ENCODE results near the gene LDLRAD3. TPM values are rescaled to one million over a fixed set of nuclear protein-coding genes. Genes with fewer than 3 reads are reported as not detected.

The LDLRAD3 gene
- total RNA-seq, 1 experiment from 2014 or later, result 15.3 TPM

DNA sequence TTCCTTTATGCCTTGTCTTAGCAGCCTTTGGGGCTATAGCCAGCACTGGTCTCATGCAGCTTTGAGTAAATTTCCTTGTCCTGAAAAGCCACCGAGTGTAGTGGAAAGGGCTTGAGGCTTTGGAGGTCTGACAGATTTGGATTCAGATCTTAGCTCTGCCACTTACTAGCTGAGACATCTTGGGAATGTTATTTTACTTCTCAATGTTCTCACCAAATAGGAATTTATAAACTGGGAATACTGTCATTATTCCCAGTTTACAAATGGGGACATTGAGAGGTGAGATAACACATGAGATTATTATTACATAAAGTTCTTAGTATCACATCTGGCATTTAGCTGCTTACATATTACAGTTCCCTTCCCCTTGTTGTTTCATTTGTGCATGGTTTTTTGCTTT, 249.9 kb downstream of the LDLRAD3 start:
- Histone ChIP-seq H3K4me1 (ENCODE audit: insufficient read depth, low read length) (no peaks in the 10 kb centered on the region), H3K79me2 (ENCODE audit: low read length) (no peaks in the 10 kb centered on the region), H2AFZ (ENCODE audit: low read length) (no peak overlapping the region), H3K9me2 (replicated peaks; ENCODE audit: low read length) (no peaks in the 10 kb centered on the region), H3K9ac (ENCODE audit: low read length) (no peak overlapping the region), H3K36me3 (ENCODE audit: low read depth, low read length) (no peaks in the 10 kb centered on the region), H3K4me2 (ENCODE audit: low read length) (no peak overlapping the region), H3K27ac (ENCODE audit: low read length) (no peak overlapping the region), H3K9me3 (ENCODE audit: low read length) (no peaks in the 10 kb centered on the region), H3K27me3 (ENCODE audit: low read length) (no peaks in the 10 kb centered on the region), H4K20me1 (ENCODE audit: low read length) (no peaks in the 10 kb centered on the region), H3K4me3 (ENCODE audit: low read length) (no peak overlapping the region), H3F3A (ENCODE audit: low read length, unreplicated experiment) (no peaks in the 10 kb centered on the region)
- intact Hi-C loops (cut with micrococcal nuclease), result no loop called here
- CTCF ChIA-PET, result no interaction called here
- no peak for DNase-seq
- TF ChIP-seq EZH2phosphoT487 (IDR thresholded peaks at IDR 0.05; ENCODE audit: borderline replicate concordance, low read length) (no peak), EZH2 (IDR thresholded peaks at IDR 0.05; ENCODE audit: low read length, unreplicated experiment) (no peak)
- TF ChIP-seq, protein P1, sequence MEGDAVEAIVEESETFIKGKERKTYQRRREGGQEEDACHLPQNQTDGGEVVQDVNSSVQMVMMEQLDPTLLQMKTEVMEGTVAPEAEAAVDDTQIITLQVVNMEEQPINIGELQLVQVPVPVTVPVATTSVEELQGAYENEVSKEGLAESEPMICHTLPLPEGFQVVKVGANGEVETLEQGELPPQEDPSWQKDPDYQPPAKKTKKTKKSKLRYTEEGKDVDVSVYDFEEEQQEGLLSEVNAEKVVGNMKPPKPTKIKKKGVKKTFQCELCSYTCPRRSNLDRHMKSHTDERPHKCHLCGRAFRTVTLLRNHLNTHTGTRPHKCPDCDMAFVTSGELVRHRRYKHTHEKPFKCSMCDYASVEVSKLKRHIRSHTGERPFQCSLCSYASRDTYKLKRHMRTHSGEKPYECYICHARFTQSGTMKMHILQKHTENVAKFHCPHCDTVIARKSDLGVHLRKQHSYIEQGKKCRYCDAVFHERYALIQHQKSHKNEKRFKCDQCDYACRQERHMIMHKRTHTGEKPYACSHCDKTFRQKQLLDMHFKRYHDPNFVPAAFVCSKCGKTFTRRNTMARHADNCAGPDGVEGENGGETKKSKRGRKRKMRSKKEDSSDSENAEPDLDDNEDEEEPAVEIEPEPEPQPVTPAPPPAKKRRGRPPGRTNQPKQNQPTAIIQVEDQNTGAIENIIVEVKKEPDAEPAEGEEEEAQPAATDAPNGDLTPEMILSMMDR (conservative IDR thresholded peaks at IDR 0.05; ENCODE audit: low read depth, low read length), result no peak
- no TSS peak for BruUV-seq (replicated peaks)
- no peak for ATAC-seq
- POLR2A ChIA-PET (ENCODE audit: unreplicated experiment), result no interaction called here

DNA sequence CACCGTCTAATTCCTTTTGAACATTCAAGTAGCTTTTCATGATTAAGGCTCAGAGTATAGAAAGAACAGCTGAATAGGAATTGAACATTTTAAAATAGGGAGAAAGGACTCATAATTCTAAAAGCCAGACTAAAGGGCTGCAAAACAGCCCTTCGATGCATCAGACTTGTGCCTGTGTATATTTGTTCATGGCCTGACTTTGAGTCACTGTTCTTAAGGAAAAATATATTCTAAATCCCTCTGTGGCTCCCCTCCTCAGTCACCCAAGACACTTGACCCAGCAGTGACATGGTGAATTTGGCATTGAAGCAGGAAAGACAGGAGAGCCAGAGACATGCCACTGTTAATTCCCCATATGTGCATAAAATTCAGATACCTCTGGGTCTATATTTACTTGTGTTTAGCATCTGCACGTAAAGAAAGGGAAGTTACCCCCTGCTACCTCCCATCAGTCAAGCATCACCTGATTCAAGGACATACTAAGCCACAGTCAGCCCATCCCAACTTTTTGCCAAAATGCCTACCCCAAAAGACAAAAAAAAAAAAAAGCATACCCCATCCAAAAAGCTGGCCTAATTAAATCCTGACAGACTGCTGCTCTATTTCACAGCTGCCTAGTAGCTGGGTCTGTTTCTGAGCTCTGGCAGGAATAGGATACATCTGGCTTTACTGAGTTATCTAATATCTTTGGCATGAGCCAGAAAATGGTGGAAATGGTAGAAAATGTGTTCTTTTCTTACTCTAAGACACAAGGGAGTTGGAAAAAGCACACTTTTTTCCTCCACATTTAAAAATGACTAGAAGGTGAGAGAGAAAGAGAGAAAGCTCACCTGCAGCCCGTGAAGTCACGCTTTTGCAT, 251.9 kb downstream of the LDLRAD3 start:
- DNase-seq (no peak), ATAC-seq (no peak)
- intact Hi-C loops (cut with micrococcal nuclease), result no loop called here
- no peaks in the 10 kb centered on the region for H3K9me2 ChIP-seq (replicated peaks; ENCODE audit: low read length)
- no TSS peak for BruUV-seq (replicated peaks)
- no peaks in the 10 kb centered on the region for H3K27me3 ChIP-seq (ENCODE audit: low read length)
- H3K79me2 ChIP-seq (ENCODE audit: low read length), result no peaks in the 10 kb centered on the region
- H3K4me3 ChIP-seq (ENCODE audit: low read length), result no peak overlapping the region
- H2AFZ ChIP-seq (ENCODE audit: low read length), result no peak overlapping the region
- no peaks in the 10 kb centered on the region for H3K36me3 ChIP-seq (ENCODE audit: low read depth, low read length)
- H3K27ac ChIP-seq (ENCODE audit: low read length), result no peak overlapping the region
- H3K4me1 ChIP-seq (ENCODE audit: insufficient read depth, low read length), result no peaks in the 10 kb centered on the region
- H3K9me3 ChIP-seq (ENCODE audit: low read length), result no peaks in the 10 kb centered on the region
- POLR2A ChIA-PET (ENCODE audit: unreplicated experiment), result no interaction called here
- CTCF ChIA-PET, result no interaction called here
- H4K20me1 ChIP-seq (ENCODE audit: low read length), result no peaks in the 10 kb centered on the region
- TF ChIP-seq EZH2phosphoT487 (IDR thresholded peaks at IDR 0.05; ENCODE audit: borderline replicate concordance, low read length) (no peak), EZH2 (IDR thresholded peaks at IDR 0.05; ENCODE audit: low read length, unreplicated experiment) (no peak)
- TF ChIP-seq, protein P1 (conservative IDR thresholded peaks at IDR 0.05; ENCODE audit: low read depth, low read length), result no peak
- H3K4me2 ChIP-seq (ENCODE audit: low read length), result no peak overlapping the region
- no peak overlapping the region for H3K9ac ChIP-seq (ENCODE audit: low read length)
- H3F3A ChIP-seq (ENCODE audit: low read length, unreplicated experiment), result no peaks in the 10 kb centered on the region

DNA sequence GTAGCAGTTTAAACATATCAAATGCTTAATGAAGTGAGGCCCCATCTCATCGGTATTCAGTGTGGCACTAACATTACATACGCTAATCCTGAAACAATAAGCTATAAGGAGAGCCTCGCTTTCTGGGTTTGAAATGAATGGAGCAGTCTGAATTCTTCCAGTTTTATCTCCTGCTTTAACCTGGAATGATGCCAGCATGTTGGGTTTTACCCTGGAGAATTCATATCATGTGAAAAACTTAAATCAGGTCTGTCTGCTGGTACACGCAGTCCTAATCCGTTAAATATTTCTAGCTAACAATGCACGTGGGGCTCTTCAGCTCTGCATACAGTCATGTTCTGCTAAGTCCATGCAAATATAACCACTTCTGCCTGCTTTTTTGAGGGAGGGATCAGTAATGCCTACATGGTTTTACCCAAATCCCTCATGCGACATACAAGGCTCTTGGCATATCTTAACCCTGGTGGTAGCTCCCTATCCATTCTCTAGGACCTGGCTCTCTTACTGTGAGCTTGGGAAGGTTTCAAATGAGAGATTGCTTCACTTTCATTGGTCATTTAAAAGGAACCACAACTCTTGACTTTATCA, 252.6 kb downstream of the LDLRAD3 start:
- Histone ChIP-seq H3K79me2 (ENCODE audit: low read length) (no peaks in the 10 kb centered on the region), H2AFZ (ENCODE audit: low read length) (no peak overlapping the region), H3K9ac (ENCODE audit: low read length) (no peak overlapping the region), H3K36me3 (ENCODE audit: low read depth, low read length) (no peaks in the 10 kb centered on the region), H3K27ac (ENCODE audit: low read length) (no peak overlapping the region), H4K20me1 (ENCODE audit: low read length) (no peaks in the 10 kb centered on the region), H3K27me3 (ENCODE audit: low read length) (no peaks in the 10 kb centered on the region), H3K4me2 (ENCODE audit: low read length) (no peak overlapping the region), H3K4me1 (ENCODE audit: insufficient read depth, low read length) (no peaks in the 10 kb centered on the region), H3K4me3 (ENCODE audit: low read length) (no peak overlapping the region), H3F3A (ENCODE audit: low read length, unreplicated experiment) (no peaks in the 10 kb centered on the region), H3K9me2 (replicated peaks; ENCODE audit: low read length) (no peaks in the 10 kb centered on the region), H3K9me3 (ENCODE audit: low read length) (no peaks in the 10 kb centered on the region)
- no TSS peak for BruUV-seq (replicated peaks)
- CTCF ChIA-PET, result no interaction called here
- ATAC-seq (no peak), DNase-seq (no peak)
- intact Hi-C loops (cut with micrococcal nuclease), result no loop called here
- POLR2A ChIA-PET (ENCODE audit: unreplicated experiment), result no interaction called here
- TF ChIP-seq EZH2 (IDR thresholded peaks at IDR 0.05; ENCODE audit: low read length, unreplicated experiment), result no peak
- TF ChIP-seq EZH2phosphoT487 (IDR thresholded peaks at IDR 0.05; ENCODE audit: borderline replicate concordance, low read length), result no peak
- TF ChIP-seq, protein P1 (conservative IDR thresholded peaks at IDR 0.05; ENCODE audit: low read depth, low read length), result no peak

Measured in PC-3 (cell line).